ENCODE data around the gene ARL8A. TPM values are rescaled to one million over a fixed set of nuclear protein-coding genes. Genes with fewer than 3 reads are reported as not detected.

ARL8A gene
- total RNA-seq, 2 experiments from 2014 or later: 25.8 to 33.7 TPM

- H3K27ac Mint-ChIP-seq: no peak overlapping the region
- H3K36me3 Mint-ChIP-seq (ENCODE audit: low read depth): no peaks in the 10 kb centered on the region
- CTCF ChIA-PET: no interaction called here
- intact Hi-C loops (cut with micrococcal nuclease): no loop called here
- H3K4me1 Mint-ChIP-seq (ENCODE audit: low read depth): no peaks in the 10 kb centered on the region
- POLR2A ChIA-PET: no interaction called here
- ATAC-seq: no peak
- H3K27me3 Mint-ChIP-seq: no peaks in the 10 kb centered on the region
- TF ChIP-seq CTCF (IDR thresholded peaks at IDR 0.05): no peak
- no peak for DNase-seq
- no peak overlapping the region for H3K4me3 Mint-ChIP-seq
- no peaks in the 10 kb centered on the region for H3K9me3 Mint-ChIP-seq
These were observed 58.7 kb downstream of the ARL8A start for GRCh38 chr1:202085682-202086373.

- CTCF ChIA-PET: no interaction called here
These were observed 59.5 kb downstream of the ARL8A start for GRCh38 chr1:202084791-202085681.

More at GRCh38 chr1:202084791-202085681, 59.5 kb downstream of the ARL8A start:
- POLR2A ChIA-PET: no interaction called here
- Mint-ChIP-seq H3K27me3 (no peaks in the 10 kb centered on the region), H3K9me3 (no peaks in the 10 kb centered on the region), H3K27ac (no peak overlapping the region), H3K4me1 (ENCODE audit: low read depth) (no peaks in the 10 kb centered on the region), H3K36me3 (ENCODE audit: low read depth) (no peaks in the 10 kb centered on the region), H3K4me3 (no peak overlapping the region)
- ATAC-seq (no peak), DNase-seq (no peak)
- TF ChIP-seq CTCF (IDR thresholded peaks at IDR 0.05): no peak
- intact Hi-C loops (cut with micrococcal nuclease): no loop called here

Other genes starting within 250 kb of the ARL8A start
- gene LMOD1, start 198.2 kb downstream of the ARL8A start, total RNA-seq: not detected
- 10 to 100 TPM; 75.8 to 76.8 TPM for gene TIMM17A, start 189.2 kb downstream of the ARL8A start, total RNA-seq
- 10 to 100 TPM; 37.8 to 39.5 TPM for gene RNPEP, start 162.1 kb downstream of the ARL8A start, total RNA-seq
- gene ELF3, start 134.2 kb downstream of the ARL8A start, total RNA-seq: under 1 TPM; 0.25 to 0.27 TPM
- not detected for gene GPR37L1, start 21.8 kb downstream of the ARL8A start, total RNA-seq
- gene PTPN7, start 15.9 kb upstream of the ARL8A start, total RNA-seq: 100 to 1,000 TPM; 195 to 200 TPM
- gene LGR6, start 49.1 kb upstream of the ARL8A start, total RNA-seq: under 1 TPM; 0.34 TPM
- 100 to 1,000 TPM in 1 of 2 experiments, 10 to 100 TPM in 1; 99.8 to 102 TPM for gene UBE2T, start 197.2 kb upstream of the ARL8A start, total RNA-seq
- 10 to 100 TPM; 13.0 to 14.1 TPM for gene PPP1R12B, start 204.0 kb upstream of the ARL8A start, total RNA-seq

Measured in activated CD8-positive, alpha-beta T cell treated with anti-CD3 and anti-CD28 coated beads for 36 hours (primary cell).